ENCODE measurements around the gene SDHC.
"Not testable (repeated sequence)": the region's sequence is repeated elsewhere in the genome, so short reads cannot be mapped to it uniquely, and the experiment has no call there.

SDHC gene

GRCh38 chr1:161399257-161399998 is 85.2 kb downstream of the SDHC start:
- peak overlapping the region; percentile 92 for H3K4me3 ChIP-seq (ENCODE audit: control insufficient read depth, low read depth, low read length)
- DNase-seq (ENCODE audit: low read depth) = peak; percentile 92
- peak; percentile 30 for TF ChIP-seq CTCF (conservative IDR thresholded peaks at IDR 0.05; ENCODE audit: control insufficient read depth, insufficient read depth, low read depth, low read length)

DNA sequence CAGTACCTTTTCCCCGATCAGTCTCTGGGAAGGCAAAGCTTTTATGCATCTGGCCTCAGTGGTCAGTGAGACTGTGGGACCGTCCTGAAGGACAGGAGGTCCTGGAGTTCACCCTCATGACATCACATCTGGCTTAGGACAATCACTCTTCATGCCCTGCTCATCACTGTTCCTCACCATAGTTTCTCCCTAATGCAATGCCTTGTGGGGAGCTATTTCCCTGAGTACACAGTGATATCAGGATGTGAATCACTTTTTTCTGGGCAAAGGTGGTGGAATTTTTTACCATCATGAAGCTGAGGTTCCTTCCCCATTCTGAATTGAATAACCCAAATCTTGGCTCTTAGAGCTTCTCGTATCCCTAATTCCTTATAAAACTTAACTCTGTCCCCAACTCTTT is 88.3 kb downstream of the SDHC start:
- peak; percentile 78 for DNase-seq (ENCODE audit: low read depth)
- TF ChIP-seq CTCF (conservative IDR thresholded peaks at IDR 0.05; ENCODE audit: control insufficient read depth, insufficient read depth, low read depth, low read length) = no peak
- H3K4me3 ChIP-seq (ENCODE audit: control insufficient read depth, low read depth, low read length) = no peak overlapping the region

- no peak for TF ChIP-seq CTCF (conservative IDR thresholded peaks at IDR 0.05; ENCODE audit: control insufficient read depth, insufficient read depth, low read depth, low read length)
- DNase-seq (ENCODE audit: low read depth) = no peak
- H3K4me3 ChIP-seq (ENCODE audit: control insufficient read depth, low read depth, low read length) = no peak overlapping the region
Observed at GRCh38 chr1:161404051-161404597, 89.9 kb downstream of the SDHC start.

GRCh38 chr1:161406551-161406950 is 92.4 kb downstream of the SDHC start:
- not testable (repeated sequence) for H3K4me3 ChIP-seq (ENCODE audit: control insufficient read depth, low read depth, low read length); DNase-seq (ENCODE audit: low read depth)

- no peak overlapping the region for H3K4me3 ChIP-seq (ENCODE audit: control insufficient read depth, low read depth, low read length)
- DNase-seq (ENCODE audit: low read depth) = no peak
- TF ChIP-seq CTCF (conservative IDR thresholded peaks at IDR 0.05; ENCODE audit: control insufficient read depth, insufficient read depth, low read depth, low read length) = no peak
Observed at GRCh38 chr1:161407451-161407985, 93.3 kb downstream of the SDHC start.

DNA sequence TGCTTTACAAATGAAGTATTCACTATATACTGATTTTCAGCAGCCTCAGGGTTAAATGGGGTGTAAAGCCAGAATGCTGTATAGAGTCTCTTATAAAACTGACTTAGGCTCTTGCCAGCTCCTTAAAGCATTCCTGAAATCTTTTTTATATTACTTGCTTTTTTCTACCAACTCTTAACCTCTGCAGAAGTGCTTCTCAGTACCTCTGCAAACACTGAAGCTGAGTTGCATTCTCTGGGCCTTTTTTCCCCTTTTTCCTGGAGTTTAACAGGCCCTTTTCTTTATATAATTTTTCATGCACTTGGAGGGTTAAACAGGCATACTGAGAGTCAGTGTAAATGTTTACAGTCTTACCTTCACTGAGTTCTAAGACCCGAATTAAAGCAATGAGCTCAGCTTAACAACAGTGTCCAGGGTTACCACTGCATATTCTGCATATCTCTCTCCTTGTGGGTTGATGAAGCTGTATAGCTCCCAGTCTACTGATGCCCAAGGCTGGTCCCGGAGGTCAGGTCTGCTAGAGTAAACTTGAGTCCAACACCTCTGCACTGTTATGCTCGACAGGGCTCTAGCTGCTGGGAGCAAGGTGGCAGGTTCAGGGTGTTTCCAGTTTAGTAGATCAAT is 94.4 kb downstream of the SDHC start:
- no peak for TF ChIP-seq CTCF (conservative IDR thresholded peaks at IDR 0.05; ENCODE audit: control insufficient read depth, insufficient read depth, low read depth, low read length)
- no peak for DNase-seq (ENCODE audit: low read depth)

GRCh38 chr1:161409848-161410635 is 95.9 kb downstream of the SDHC start:
- H3K4me3 ChIP-seq (ENCODE audit: control insufficient read depth, low read depth, low read length); DNase-seq (ENCODE audit: low read depth): not testable (repeated sequence)

More for the DNA sequence above, 94.4 kb downstream of the SDHC start:
- no peak overlapping the region for H3K4me3 ChIP-seq (ENCODE audit: control insufficient read depth, low read depth, low read length)

DNA sequence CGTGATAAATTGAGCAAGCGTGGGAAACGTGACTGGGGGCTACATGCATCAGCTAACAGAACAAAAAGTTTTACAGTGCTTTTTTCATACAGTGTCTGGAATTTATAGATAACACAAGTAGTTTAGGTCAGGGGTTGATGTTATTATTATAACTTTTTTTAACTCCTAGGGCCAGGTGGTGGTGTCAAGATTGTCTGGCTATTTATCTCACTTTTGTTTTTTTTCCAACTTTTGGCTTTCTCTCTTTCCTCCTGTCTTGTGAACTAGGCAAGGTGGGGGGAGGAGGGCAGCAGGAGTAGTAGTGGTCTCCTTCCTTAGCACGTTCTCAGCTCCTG is 96.4 kb downstream of the SDHC start:
- H3K4me3 ChIP-seq (ENCODE audit: control insufficient read depth, low read depth, low read length); DNase-seq (ENCODE audit: low read depth): not testable (repeated sequence)

All from fibroblast of mammary gland (primary cell).